GM20431 (cell line): ENCODE results near the gene PLEKHA8.

Source experiments
- in situ Hi-C: fragments of 300-500 bp; cut with MseI, MboI; formaldehyde crosslinking; loops from one replicate; pipeline ENCODE4 v1.15.0; 2020; ENCODE audit warnings: low sequenced_read_pairs; ENCODE audit not compliant: unreplicated experiment

PLEKHA8 gene

DNA sequence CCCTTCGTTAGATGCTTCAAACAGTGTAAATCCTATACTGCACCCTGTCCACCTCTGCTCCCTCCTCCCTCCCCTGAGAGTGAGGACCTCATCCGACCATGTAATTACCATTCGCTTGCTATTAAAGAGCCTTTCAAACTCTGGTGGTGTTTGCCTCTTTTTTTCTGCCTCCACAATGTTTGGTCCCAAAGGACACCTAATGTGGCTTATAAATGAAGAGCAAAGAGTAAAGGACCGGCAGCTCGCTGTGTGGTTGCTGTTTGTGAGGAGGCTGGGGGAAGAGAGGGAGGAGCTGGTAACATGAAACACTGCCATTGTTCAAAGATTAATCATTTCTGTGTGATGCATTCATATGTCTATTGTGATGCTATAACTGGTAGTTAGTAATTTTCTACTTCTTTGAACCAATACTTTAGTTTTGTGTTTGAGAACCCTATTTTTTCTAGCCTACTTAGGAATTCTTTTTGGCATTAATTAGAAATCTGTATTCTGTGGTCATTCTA is 134.5 kb downstream of the PLEKHA8 start:
- in situ Hi-C loops, result loop anchor here (25.0 kb wide), 1 partner anchor 275 kb away; no protein-coding TSS in a partner anchor

DNA sequence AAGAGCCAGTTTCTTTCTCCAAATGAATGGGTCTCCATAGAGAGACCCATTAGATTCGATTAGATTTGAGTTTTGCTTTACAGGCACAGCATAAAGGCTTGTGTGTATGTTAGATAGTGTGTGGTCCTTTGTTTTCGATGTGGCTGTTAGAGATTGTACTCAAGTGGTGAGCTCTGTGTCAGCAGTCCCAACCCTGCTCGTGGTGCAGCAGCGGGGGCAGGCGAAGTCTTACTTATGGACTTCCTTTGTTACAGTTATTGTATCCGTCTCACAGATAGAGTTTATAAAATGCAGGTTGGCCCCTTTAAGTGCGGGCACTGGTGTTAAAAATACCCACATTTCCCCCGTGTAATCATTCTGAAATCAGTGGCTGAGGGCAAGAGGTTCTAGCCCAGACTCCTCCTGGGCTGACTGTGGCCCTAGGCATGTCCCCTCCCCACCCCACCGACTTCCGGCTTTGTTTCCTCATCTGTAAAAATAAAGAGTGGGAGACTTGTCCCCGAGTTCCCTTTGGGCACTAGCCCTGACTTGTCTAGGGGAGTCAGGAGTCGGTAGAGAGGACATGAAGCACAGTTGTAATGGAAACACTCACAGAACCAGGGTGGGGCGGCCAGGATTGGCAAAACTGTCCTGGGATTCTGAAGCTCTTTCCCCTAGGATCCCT is 135.2 kb downstream of the PLEKHA8 start:
- in situ Hi-C loops, result loop anchor here (25.0 kb wide), 1 partner anchor 274 kb away; no protein-coding TSS in a partner anchor

DNA sequence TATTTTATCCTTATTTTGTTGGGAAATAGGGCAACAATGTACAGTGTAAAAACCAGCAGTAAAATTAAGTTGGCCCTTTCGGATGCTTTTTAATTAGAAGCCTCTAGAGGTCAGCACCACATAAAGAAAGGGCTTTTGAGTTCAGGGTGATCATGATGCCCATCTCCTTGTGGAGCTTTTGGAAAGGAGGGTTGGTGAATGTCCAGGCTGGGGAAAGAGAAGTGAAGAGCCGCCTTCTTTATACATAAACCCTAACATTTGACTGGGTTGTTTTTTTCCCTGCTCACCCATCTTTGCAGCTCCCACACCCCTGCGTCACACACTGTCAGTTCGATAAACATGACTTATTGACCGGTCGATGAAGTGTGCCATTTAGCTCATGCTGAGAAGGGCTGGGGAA is 136.4 kb downstream of the PLEKHA8 start:
- in situ Hi-C loops, result loop anchor here (25.0 kb wide), 1 partner anchor 273 kb away; no protein-coding TSS in a partner anchor

DNA sequence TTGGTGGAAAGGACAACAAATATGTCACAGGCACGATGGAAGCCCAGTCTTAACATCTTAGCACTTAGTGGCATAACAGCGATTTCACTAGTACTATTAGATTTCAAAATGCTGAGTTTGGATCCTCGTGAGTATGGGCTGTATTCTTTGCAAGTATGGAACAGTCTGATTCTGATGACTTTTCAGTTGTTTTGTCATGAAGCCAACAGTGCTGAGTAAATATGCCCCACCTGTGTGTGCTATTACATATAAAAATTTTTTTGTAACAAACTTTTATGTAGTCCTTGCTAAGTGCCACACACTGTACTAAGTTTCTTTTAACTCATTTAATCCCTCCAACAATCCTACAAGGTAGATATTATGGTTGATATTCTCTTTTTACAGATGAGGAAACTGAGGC is 137.4 kb downstream of the PLEKHA8 start:
- in situ Hi-C loops, result loop anchor here (25.0 kb wide), 1 partner anchor 272 kb away; no protein-coding TSS in a partner anchor

DNA sequence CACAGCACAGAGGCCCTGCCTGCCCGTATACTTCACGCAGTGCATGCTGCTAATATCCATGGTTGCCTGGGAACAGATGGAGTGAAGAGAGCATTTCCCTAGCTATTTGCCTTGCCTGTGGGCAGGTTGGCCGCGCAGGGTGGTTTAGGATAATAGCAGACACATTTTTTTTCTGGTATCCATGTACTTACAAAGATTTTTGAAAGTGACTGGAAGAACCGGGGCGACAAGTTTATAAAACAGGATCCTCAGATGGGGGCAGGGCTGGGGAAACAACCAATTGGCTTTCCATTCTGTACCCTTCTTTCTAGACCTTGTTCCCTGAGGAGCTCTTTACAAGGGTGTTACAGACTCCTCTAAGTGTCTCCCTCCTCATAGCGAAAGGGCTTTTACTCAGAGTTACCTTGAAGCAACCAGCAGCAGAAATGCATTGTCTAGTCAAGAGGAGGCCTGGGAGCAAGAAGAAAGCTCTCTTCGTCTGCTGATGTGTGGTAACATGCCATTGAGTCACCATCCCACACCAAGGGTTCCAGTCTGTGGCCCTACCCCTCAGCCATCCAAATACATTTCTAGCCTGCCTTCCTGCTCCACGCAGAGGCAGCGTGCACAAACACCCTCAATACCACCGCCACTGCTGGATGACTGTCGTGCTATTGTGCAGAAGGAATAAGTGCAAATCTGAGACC is 138.1 kb downstream of the PLEKHA8 start:
- in situ Hi-C loops, result loop anchor here (25.0 kb wide), 1 partner anchor 271 kb away; no protein-coding TSS in a partner anchor

DNA sequence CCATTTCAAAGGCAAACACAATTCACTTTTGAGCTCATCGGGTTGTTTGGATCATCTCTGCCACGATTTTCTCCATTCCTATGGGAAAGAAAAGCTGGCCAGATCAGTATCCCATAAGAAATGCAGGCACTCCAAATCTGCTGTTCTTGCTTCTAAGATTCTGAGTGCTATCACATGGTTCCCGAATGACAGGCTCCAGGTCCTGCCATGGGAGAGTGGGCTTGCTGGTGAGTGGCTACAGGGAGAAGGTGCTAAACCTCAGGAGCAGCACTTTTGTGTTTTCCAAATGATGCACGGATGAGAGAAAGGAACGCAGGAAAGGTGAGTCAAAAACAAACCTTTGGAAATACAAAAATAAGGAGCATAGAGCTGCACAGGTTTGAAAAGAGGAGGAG is 138.6 kb downstream of the PLEKHA8 start:
- in situ Hi-C loops, result loop anchor here (25.0 kb wide), 1 partner anchor 270 kb away; no protein-coding TSS in a partner anchor

DNA sequence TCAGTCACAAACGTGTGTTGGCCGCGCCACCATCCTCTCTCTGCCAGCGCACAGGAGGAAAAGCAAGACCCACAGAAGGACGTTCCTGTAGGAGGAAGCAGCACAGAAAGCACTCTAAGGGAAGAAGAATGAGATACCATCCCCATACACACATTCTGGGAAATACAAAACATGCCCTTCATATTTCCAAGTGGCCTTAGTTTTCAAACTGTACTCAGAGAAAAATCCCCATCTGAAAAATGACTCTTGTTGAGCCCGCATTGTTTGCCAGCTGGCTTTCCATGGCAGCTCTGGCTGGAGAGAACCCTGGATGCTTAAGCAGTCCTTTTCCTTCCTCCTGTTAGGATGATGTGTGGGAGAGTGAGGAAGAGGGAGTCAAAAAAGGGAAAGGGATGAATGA is 139.7 kb downstream of the PLEKHA8 start:
- in situ Hi-C loops, result loop anchor here (25.0 kb wide), 1 partner anchor 269 kb away; no protein-coding TSS in a partner anchor

DNA sequence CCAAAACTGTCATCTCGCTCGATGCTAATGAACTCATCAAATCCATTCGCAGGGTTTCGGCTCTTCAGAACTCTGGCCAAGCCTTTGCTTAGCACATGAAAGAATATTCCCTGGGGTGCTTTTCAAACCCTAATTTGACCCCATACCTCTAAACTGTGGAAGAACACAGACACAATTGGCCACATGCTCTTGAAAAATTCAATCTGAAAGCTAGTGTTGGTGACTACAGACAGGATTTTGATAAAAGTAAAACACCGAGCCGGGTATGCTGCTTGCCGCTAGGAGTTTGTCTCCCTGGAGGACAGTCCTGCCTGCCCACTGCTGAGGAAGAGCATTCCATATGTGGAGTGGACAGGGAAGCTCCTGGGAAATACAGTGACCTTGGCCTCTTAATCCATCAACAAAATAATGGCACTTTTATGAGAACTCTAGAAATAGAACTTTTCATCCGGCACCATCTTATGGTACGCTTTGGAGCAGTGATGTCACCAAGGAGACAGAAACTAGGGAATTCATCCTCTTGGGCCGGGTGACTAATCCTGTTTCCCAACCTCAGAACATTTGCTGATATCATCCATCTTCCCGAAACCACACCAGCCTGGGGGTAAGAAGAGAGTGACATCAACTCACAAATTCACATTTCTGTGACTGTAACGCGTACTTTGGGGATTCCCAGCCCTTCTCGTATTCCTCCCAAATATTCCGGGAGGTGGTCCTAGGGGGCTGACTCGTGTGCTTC is 140.8 kb downstream of the PLEKHA8 start:
- in situ Hi-C loops, result loop anchor here (25.0 kb wide), 1 partner anchor 268 kb away; no protein-coding TSS in a partner anchor

DNA sequence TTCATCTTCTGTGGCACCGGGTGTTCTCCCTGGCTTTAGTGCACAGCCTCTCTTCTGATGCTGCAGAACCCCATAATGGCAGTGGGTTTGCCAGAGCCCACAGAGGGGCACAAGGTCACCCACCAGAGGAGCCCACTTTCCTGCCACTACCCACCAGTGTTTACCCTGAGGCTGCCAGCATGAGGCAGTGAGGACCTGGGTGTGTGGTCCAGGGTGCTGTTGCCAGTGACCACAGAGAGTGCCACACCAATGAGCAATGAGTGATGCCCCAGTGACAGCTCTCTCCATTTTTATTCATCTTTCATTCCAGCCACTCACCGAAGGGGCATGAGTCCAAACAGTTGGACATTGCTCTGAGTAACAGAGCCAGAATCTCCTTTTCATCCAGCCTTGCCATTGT is 141.4 kb downstream of the PLEKHA8 start:
- in situ Hi-C loops, result loop anchor here (25.0 kb wide), 1 partner anchor 268 kb away; no protein-coding TSS in a partner anchor

DNA sequence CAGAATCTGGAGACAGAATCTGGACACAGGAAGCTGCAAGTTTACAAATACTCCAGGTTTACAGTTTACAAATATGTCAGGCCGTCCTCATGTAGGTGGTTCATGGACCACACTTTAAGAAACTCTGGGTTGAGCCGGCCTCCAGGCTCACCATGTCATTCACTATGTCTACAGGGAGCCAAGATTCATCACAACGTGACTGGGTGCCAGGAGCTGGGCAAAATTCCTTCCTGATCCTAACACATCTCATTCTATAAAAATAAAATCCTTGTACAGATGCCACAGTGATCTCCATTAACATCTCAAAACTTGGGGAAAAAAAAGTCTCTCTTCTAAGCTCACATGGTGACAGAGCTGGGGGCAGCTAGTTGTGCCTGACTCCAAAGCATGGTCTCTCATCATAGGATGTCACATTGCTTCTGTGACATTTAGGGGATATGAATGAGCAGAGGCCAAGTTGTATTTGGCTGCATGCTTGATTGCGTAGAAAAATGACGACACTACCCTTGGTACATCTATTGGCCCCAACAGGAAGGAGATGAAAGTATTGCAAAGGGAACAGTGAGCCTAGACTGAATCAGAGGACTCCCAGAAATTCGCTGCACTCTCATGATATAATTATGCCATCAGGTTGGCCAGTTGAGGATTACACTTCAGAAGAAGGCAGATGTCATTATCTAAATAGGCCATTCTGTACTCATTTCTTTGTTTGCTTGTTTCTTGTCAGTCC is 142.4 kb downstream of the PLEKHA8 start:
- in situ Hi-C loops, result loop anchor here (25.0 kb wide), 1 partner anchor 267 kb away; no protein-coding TSS in a partner anchor

DNA sequence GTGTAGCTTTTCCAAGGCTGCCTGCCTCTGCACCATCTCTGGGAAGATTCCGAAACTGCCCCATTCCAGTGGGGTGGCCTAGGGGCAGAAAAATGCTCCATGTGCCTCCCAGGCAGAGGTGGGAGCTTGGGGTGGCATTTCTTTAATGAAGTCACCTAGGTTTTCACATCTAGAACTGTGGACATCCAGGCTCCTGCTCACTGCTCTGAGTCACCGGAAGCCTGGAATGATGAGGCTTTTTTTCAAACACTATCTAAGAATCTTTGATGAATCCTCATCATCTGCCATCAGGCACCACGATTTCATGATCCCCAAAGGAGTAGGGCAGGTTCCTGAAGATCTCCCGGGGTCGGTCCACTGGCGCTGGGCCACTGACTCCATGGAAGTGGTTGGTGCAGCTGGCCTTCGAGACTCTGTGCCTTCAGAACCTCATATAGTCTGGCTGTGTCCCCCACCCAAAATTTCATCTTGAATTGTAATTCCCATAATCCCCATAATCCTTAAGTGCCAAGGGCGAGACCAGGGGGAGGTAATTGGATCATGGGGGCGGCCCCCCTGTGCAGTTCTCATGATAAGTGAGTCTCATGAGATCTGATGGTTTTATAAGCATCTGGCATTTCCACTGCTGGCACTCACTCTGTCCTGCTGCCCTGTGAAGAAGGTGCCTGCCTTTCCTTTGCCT is 143.7 kb downstream of the PLEKHA8 start:
- in situ Hi-C loops, result loop anchor here (25.0 kb wide), 1 partner anchor 265 kb away; no protein-coding TSS in a partner anchor

DNA sequence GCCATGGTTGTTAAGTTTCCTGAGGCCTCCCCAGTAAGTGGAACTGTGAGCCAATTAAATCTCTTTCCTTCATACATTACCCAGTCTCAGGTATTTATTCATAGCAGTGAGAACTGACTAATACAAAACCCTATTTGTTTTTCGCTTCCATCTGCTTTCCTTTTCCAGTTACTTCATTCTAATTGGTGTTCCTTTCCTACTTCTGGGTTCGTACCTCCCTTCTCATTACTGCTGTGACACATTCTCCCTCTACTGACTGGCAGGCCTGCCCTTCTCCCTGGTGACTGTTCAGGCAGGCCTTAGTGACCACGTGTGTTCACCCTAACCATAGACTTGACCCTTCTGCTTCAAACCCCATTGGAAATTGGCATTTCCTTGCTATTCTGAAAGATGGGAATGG is 144.2 kb downstream of the PLEKHA8 start:
- in situ Hi-C loops, result loop anchor here (25.0 kb wide), 1 partner anchor 265 kb away; no protein-coding TSS in a partner anchor

DNA sequence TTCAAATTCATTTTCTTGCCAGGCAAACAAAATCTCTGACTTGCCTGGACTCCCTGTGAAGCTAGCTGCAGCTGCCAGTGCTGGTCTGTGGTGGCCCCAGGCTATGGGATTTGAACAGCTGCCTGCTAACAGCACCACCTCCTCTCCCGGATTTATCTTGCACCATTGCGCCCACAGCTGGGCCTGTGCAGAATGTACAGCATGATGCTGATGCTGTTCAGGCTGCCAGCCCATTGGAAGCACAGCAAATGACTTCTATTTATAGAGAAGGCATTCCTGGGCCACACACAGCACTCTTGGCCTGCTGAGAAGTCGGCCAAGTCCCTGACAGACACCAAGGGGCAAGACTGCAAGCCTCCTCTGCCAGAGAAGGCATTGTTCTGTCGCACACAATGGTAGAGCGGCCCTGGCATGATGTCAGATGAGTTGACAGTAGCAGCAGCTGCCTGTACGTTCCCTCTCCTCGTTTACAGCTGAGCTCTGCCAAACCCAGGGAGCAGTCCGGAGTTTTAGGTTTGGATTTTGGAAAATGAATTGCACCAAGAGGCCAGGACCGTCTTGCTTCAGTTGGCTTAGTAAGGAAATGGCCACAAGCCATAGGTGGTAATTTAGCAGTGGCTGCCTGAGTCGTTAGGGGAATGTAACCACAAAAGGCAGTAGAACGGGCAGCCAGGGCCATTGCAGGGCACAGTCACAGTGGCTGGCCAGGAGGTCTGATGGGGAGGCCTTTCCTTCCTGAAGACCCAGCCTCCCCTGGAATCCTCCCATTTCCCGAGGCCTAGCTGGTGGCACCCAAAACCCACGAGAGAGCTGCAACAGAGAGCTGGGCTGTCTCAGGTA is 145.1 kb downstream of the PLEKHA8 start:
- in situ Hi-C loops, result loop anchor here (25.0 kb wide), 1 partner anchor 264 kb away; no protein-coding TSS in a partner anchor

DNA sequence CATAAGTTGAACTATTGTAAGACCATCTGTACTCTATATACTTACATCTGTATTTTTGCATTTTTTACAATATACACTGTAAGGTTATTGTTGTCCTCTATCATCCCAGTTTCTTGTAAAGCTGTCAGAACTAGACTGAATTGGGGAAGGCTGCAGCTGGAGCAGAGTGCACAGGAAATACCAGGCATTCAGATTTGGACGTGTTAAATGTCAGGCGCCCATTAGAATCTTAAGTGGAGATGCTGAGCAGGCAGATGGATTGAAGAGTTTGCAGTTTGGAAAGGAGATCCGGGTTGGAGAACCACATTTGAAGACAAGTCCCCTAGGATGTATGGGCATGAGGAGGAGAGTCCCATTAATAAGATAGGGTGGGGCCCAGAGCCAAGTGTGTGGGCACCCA is 147.0 kb downstream of the PLEKHA8 start:
- in situ Hi-C loops, result no loop called here

DNA sequence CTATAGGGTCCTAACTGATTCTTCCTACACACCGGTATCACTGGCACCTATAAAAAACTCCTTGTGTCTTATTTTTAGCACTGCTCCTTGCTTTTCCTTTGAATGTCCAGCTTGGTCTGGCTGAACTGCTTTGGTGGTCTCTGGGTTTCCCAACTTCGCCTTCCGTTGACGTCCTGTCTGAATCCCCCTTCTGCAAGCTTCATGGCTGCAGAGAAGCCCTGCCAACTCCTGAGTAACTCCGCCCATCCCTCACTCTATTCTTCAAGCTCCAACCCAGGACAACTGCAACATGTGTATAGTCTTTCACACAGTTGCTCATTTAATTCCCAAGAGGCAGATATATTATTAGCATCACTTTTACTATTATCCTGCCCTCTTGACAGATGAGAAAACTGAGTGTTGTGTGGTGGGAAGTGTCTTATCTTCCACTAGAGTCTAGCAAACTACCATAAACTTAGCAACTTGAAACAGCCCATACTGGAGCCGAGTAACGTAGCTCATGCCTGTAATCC is 147.5 kb downstream of the PLEKHA8 start:
- in situ Hi-C loops, result no loop called here

DNA sequence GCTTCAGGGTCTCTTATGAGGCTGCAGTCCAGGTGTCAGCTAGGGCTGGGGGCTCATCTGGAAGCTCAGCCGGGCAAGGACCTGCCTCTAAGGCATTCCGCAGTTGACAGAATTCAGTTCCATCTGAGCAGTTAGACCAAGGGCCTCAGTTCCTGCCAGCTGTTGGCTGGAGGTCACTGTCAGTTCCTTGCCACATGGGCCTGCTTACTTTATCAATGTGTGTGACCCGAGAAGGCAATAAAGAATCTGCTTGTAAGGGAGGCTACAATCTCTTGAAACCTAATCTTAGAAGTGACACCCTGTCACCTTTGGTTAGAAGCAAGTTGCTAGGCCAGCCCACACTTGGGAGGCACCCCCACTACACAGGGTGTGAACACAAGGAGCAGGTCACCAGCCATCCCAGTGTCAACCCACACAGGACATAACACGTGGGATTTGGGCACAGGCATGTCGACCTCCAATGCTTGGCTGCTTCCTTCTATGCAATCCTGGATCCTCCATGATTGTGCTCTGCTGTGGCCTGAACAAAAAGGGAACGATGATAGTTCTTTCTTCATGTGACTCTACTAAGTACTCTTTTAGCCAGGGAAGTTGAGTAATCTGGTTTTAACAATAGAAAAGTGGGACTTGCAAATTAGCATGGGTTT is 148.4 kb downstream of the PLEKHA8 start:
- in situ Hi-C loops, result no loop called here

DNA sequence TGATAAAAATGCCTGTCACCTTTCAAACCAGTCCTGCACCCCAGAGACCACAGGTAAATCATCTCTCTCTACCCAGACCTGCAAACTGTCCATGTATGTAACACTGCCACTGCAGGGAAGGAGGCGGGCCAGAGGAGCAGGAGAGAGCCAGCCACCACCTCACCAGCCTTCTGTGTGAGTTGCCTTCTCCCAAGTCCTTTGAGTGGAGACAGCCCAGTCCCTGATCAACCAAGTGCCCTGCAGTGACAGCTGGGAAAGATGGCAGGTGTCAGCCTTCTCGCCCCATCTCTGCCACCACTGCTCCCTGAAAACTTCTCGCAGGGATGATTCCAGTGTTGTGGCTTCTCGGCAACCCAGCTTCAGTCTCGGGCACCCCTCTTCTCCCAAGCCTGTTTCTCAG is 149.0 kb downstream of the PLEKHA8 start:
- in situ Hi-C loops, result no loop called here
